NCI-H2227 treated with DMSO at 0.1 percent for 48 hours (cell line): ENCODE measurements around the gene FAN1.
"Not testable (repeated sequence)": the region's sequence is repeated elsewhere in the genome, so short reads cannot be mapped to it uniquely, and the experiment has no call there.

ENCODE experiments used
- DNase-seq: peaks from one replicate; lab custom pipeline; 2025; lab: John Stamatoyannopoulos, UW

Gene FAN1

GRCh38 chr15:30903497-30904187 is at the start of gene FAN1:
TSS of gene FAN1 (plus strand) at chr15:30903915. CDS start at chr15:30904664, 749 bp downstream.
- peak; percentile 73 for DNase-seq

GRCh38 chr15:30859091-30859874 is 44.4 kb upstream of the FAN1 start:
- no peak for DNase-seq

- DNase-seq = no peak
Measured at GRCh38 chr15:30865257-30865656, 38.5 kb upstream of the FAN1 start.

GRCh38 chr15:30870681-30871080 is 33.0 kb upstream of the FAN1 start:
- no peak for DNase-seq

- DNase-seq = no peak
Measured at GRCh38 chr15:30872341-30872748, 31.4 kb upstream of the FAN1 start.

GRCh38 chr15:30877070-30877469 is 26.6 kb upstream of the FAN1 start:
- DNase-seq = no peak

- DNase-seq = no peak
Measured at GRCh38 chr15:30878515-30878914, 25.2 kb upstream of the FAN1 start.

GRCh38 chr15:30882849-30883433 is 20.8 kb upstream of the FAN1 start:
- DNase-seq = no peak

- not testable (repeated sequence) for DNase-seq
Measured at GRCh38 chr15:30883666-30884065, 20.0 kb upstream of the FAN1 start.

- DNase-seq = no peak
Measured at GRCh38 chr15:30885814-30886213, 17.9 kb upstream of the FAN1 start.

GRCh38 chr15:30889196-30889595 is 14.5 kb upstream of the FAN1 start:
- no peak for DNase-seq

GRCh38 chr15:30895461-30896210 is 8.1 kb upstream of the FAN1 start:
- DNase-seq = no peak

GRCh38 chr15:30896211-30896606 is 7.5 kb upstream of the FAN1 start:
- no peak for DNase-seq

- no peak for DNase-seq
Measured at GRCh38 chr15:30901889-30902288, 1.8 kb upstream of the FAN1 start.

- DNase-seq = no peak
Measured at GRCh38 chr15:30904812-30905211, 1.1 kb downstream of the FAN1 start.

GRCh38 chr15:30905821-30906220 is 2.1 kb downstream of the FAN1 start:
- DNase-seq = no peak

GRCh38 chr15:30906366-30906765 is 2.7 kb downstream of the FAN1 start:
- no peak for DNase-seq

GRCh38 chr15:30913761-30914160 is 10.0 kb downstream of the FAN1 start:
- DNase-seq = no peak

- no peak for DNase-seq
Measured at GRCh38 chr15:30917013-30917412, 13.3 kb downstream of the FAN1 start.

GRCh38 chr15:30917675-30918074 is 14.0 kb downstream of the FAN1 start:
- no peak for DNase-seq

GRCh38 chr15:30918366-30918765 is 14.7 kb downstream of the FAN1 start:
- no peak for DNase-seq

GRCh38 chr15:30919877-30920550 is 16.3 kb downstream of the FAN1 start:
- no peak for DNase-seq
